ENCODE measurements around the gene NR6A1.

The NR6A1 gene

DNA sequence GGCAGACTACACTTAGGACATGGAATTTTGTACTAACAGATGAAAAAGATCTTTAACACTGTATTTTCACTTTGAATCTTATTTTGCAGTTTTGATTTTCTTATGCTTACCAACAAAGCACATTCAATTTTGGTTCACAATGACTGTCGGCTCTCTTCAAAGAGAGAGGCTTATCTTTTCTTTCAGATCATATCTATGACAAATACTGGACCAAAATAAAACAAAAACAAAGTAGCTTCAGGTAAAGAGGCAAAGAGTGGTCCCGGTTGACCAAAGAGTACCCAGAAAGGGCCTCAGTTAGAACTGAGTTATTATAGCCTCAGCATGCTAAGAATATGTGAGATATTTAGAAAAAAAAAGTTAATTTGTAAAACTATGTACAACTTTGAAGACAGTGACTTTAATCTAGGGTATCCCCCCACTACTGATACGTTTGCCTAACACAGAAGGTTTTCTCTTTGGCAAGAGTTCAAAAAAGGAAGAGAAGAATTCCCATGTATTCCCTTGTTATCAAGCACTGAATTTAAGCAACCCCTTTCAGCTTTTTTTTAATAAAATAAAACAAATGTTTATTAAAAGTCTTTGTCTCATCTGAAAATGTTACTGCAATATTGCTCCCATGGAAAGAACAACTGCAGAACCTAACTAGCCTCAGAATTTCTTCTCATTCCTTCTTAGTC lies 50.5 kb downstream of the NR6A1 start:
- no peak for DNase-seq

DNA sequence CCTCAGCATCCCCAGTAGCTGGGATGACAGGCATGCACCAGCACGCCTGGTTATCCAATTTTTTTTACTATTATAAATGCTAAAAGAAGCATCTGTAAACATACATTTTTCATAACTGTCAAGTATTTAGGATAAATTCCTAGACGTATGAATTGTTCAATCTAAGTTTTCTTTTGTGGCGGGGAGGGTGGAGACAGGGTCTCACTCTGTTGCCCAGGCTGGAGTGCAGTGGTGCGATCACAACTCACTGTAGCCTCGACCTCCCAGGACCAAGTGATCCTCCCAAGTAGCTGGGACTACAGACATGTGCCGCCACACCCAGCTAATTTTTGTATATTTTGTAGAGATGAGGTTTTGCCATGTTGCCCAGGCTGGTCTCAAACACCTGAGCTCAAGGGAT lies 52.2 kb downstream of the NR6A1 start:
- no peak for DNase-seq

DNA sequence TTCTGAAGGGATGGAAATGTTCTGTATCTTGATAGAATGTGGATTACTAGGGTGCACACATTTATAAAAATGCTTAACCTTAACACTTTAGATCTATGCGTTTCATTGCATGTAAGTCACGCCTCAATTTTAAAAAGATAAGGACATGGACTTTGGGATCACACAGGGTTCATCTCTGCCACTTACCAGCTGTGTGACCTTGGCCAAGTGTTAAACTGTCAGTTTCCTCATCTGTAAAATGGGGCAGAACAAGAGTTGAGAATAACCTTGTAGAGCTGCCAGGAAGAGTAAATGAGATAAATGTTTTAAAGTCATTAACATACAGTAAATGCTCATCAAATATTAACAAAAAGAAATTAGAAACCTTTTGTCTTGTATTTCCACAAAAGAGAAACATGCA lies 53.5 kb downstream of the NR6A1 start:
- no peak for DNase-seq

DNA sequence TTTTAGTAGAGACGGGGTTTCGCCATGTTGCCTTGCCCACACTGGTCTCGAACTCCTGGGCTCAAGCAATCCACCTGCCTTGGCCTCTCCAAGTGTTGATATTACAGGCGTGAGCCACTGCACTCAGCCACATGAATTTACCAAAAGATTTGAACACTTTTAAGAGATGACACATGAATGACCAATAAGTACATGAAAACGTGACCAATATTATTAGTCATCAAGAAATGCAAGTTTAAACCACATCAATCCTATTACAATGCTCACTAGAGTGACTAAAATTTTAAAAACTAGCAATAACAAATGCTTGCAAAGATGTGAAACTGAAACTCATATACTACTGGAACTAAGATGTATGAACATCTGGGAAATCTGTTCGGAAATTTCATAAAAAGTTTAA lies 54.3 kb downstream of the NR6A1 start:
- DNase-seq, result no peak

DNA sequence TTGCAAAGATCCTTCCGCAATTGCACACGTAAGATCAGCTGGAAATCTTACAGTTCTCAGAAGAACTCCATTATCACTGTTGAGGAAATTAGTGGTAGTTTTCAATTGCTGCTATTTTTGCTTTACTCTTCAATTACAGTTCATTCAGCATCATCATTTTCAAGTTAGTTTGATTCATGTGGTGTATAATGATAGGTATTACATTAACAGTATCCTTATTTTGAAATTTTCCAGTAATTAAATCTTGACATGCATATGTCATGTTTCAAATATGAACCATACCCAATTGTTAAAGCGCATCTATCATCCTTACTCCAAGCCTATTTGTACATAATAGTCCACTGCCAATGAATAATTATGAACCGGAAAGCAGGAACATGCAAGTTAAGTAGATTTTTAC lies 60.3 kb downstream of the NR6A1 start:
- DNase-seq, result no peak

DNA sequence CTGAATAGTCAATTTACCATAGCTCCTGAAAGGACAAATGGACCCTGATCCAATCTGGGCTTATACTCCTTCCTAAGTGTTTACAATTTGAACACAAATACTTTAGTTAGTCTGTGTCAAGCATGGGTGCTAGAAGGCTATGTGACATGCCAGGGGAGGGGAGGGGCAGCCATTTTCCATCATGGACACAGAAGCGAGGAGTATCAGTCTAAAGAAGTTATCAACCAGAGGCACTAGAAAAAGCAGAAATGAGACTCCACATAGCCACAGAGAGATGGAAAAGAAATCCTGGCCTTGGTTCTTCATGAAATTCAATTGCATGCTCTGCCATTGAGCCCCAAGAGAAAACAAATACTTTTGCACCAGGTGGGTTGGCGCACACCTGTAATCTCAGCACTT lies 61.8 kb downstream of the NR6A1 start:
- no peak for DNase-seq

DNA sequence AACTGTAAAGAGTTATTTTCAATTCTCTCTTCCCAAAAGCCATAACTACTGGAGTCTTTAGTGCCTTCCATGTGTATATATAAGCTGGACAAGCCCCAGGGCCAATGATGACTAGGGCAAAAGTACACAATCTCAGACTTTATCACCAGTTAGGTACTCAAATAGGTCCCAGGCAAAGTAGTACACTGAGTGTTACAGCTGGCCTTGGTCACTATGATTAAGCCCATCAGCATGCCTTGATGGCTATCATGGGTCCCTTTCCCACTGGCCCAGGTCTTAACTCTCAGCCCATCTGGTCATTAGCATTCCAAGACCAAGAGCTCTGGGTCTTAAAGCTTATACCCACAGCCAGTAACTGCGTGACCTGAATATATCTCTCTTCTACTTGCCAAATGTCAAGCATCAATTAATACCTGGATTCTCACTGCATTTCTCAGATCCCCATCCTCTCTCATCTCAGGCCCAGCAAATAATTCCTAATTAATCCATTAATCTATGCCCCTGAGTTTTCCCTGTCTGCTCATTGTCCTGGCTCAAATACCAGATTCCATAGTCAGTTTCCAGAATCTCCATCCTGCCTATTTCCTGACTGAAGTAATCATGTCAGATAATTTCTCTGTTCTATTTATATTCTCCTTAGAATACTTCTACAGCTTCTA lies 62.3 kb downstream of the NR6A1 start:
- DNase-seq, result no peak

DNA sequence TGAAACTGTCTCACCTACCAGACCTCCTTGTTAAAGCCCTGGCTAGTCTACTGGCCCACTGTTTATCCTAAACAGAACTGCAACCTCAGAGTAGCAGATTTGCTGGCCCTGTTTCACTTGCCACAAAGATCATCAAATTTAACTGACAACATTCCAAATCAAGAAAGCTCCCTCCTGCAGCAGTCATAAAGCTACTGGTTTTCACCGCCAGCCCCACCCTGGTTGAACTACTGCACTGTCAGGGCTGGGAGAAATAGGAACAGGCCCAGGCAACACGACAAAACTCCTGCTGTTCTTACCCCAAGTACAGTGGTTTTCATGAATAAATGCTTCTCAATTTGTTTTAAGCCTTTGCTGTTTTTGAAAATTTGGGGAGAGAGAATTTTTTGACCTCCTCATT lies 63.0 kb downstream of the NR6A1 start:
- no peak for DNase-seq

DNA sequence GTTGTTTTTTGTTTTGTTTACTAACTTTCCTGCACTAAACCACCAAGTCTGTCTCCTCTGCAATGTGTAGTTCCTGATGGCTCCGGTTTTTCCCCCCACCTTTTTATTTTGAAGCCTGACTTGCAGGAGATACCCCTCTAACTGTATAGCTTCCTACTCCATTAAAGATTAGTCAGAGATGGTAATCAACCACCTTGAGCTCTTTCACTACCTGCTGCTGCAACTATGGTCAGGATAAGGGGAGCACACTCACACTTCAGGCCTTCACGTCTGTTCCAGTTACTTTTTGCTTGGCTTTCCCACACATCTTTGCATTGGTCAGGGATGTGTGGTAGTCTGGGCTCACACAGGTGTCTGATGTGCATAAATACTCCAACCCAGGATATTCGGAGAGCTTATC lies 63.4 kb downstream of the NR6A1 start:
- no peak for DNase-seq

DNA sequence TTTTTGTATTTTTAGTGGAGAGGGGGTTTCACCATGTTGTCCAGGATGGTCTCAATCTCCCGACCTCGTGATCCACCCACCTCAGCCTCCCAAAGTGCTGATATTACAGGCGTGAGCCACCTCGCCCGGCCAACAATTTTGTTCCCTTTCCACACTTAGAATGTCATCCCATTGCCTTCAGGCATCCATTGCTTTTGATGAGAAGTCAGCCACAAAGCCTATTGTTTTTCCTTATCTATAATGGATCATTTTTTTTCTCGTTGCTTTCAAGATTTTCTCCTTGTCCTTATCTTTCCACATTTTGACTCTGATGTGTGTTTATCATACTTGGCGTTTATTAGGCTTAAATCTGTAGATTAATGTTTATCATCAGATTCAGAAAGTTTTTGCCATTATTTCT lies 64.4 kb downstream of the NR6A1 start:
- no peak for DNase-seq

DNA sequence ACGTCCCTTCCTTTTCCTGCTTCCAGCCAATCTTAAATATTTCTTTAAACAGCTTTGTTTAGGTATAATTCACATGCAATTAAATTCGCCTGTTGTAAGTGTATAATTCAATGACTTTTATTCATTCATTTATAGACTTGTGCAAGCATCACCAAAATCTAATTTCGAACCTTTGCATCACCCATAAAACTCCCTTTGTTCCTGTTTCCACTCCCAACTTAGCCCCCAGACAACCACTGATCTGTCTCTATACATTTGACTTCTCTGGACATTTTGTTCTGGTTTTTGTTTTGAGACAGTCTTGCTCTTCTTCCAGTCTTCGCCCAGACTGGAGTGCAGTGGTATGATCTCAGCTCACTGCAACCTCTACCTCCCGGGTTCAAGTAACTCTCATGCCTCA lies 71.5 kb downstream of the NR6A1 start:
- DNase-seq, result no peak

DNA sequence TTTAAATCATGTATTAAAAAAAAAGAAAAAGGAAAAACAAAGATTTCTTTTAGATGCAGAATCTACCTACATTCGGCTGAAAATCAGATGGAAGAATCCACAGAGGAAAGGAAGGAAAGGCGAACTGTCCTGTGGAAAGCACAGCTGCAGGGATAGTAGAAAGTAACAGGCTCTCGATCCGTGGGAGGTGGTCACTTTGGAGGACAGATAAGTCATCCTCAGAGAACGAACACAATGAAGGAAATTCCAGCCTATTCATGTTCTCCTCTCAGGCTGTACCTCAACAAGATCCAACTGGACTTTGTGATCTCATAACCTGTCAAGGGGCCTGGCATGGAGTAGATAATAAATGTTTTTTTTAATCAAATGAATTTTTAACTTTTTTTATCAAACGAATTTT lies 72.8 kb downstream of the NR6A1 start:
- DNase-seq, result no peak

DNA sequence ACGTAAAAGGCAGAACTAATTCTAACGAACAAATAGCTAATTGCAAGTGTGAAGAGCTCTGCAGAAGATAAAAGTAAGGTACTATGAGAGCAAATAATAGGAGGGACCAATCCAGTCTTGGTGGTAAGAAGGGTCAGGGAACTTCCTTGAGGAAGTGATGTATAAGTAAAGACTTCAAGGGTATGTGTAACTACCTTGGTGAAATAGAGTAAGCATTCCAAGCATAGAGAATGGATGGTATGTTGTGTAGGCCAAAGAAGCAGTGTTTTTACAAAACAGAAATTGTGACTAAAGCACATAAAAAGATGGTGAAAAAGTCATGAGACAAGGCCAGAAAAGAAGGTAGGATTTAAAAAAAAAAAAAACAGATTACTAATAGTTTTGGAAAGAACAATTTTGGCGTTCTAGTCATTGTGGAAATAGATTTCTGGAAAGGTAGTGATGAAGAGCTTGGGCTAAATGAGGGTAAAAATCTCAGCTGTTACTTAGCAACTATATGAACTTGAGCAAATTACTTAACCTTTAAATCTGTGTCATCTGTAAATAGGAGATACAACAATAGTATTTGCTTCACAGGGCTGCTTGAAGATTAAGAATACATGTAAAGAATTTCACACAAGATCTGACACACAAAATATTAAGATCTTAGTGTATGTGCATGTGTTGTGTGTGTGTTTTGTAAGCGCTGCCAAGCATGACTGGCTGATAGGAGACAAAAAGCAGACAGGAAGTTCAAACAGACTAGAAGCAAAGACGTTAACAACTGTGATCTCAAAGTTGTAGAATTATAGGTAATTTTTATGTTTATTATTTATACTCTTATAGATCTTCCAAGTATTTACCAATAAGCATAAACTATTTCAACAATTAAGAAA lies 73.5 kb downstream of the NR6A1 start:
- no peak for DNase-seq

DNA sequence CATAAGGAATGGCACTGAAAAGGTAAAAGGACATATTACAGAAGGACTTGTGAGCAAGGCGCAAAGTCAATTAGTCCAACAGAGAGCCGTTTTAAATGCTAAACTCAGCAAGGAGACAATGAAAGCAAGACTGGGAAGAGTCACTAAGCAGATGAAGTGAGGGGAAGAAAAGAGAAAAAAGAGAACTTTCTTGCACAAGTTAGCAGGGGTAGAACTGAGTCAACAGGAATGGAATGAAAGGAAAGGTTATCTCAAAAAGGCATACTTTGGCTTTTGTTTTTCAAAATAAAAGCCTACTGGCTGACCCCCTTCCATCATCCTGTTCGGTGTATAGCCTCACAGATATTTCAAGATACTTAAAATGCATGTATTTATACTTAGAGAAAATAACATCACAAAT lies 75.0 kb downstream of the NR6A1 start:
- no peak for DNase-seq

DNA sequence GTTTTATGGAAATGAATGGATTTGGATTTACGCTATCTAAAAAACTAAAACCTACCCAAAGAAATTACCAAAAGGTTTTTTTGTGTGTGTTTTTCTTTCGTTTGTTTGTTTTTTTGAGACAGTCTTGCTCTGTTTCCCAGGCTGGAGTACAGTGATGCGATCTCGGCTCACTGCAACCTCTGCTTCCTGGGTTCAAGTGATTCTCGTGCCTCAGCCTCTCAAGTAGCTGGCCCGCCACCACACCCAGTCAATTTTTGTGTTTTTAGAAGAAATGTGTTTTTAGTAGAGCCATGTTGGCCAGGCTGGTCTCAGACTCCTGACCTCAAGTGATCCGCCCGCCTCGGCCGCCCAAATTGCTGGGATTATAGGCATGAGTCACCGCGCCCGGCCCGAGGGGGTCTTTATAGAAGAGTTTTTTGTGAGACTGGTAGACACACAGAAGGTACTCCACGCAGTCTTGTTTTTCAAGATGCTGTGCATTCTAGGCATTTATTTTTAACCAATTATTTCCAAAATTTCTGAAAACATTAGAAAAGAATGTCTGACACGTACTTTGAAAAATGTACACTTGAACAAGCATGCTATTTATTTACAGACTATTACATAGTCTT lies 75.7 kb downstream of the NR6A1 start:
- no peak for DNase-seq

DNA sequence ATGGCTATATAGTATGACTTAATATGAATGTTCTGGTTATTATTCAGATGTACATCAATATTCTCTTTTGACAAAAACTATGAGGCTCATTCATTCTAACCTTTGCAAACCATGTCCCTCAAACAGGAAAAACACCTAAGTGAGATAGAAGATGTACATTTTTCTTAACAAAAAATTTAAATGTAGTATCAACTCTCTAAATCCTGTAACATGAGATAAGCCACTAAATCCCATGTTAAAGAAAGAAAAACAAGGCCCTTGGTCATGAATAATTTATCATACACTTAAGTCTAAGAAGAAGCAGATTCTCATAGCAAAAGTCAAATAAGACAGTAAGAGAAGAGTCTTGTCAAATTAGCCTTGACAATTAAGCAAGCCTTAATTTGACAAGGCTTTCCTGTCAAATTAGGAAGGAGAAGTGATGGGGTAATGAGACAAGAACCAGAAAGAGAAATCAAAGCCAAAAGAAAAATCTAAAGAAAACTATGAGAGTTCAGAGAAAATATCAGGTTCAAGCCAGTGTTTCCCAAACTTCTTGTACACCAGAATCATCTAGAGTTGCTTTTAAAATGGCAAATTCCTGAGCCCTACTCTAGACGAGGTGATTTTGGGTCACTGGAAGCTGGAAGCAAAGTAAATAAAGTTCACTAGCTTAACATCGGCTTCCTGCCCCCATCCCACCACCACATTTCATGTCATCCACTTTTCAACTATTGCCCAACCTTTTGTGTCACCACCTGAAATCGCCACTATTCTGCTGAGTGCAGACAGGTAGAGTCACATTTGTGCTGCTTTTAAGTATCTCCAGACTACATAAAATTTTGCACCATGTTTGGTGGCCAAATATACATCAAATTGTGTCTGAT lies 76.5 kb downstream of the NR6A1 start:
- no peak for DNase-seq

DNA sequence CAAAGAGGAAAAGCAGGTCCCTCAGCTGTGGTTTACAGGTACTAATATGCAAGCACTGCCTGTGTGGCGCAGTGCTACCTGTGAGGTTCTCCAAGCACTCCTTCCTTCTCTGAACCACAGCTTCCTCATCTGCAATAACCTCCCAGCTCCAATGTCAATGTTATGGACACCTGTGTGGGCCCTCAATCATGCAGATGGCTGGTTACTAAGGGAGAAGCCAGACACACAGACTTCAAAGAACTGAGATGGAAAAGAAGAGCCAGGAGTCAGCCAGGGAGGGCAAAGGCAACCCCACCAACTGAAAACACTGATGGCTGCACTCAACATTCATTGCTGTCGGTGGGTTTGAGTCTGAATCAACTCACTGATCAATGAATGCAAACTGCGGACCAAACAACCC lies 77.7 kb downstream of the NR6A1 start:
- DNase-seq, result no peak

DNA sequence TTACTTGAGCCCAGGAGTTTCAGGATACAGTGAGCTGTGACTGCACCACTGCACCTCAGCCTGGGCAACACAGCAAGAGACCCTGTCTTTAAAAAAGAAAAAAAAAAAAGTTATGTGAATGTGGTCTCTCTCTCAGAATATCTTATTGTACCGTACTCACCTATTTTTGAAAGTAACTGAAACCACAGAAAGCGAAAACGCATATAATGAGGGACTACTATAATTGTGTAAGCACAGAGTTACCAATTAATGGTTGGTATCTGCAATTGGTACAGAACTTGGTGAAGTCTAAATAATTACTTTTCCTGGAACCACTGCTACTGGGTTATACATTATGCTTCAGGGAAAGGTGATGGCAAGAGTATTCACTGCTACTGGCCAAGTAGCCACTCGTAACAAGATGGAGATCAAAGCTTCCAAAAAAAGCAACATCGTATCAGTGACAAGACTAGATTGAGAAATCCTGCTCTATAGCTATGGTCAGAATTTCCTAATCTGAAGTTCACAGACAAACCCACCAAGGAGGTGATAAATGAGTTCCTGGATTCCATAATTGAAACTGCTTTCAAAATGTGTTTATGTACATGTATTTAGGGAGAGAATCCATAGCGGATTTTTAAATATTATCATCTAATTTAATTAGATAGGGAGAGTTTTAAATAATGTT lies 82.7 kb downstream of the NR6A1 start:
- DNase-seq, result no peak

DNA sequence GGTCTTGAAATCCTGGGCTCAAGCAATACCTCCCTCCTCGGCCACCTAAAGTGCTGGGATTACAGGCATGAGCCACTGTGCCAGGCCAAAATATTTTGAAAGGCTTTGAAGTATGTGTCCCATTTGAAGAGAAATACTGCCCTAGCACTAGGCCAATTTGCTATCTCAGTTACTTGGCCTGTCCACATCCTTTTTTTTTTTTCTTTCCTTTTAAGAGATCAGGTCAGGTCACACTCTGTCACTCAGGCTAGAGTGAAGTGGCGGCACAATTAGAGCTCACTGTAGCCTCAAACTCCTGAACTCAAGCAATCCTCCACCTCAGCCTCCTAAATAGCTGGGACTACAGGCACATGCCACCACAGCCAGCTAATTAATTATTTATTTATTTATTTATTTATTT lies 84.2 kb downstream of the NR6A1 start:
- no peak for DNase-seq

DNA sequence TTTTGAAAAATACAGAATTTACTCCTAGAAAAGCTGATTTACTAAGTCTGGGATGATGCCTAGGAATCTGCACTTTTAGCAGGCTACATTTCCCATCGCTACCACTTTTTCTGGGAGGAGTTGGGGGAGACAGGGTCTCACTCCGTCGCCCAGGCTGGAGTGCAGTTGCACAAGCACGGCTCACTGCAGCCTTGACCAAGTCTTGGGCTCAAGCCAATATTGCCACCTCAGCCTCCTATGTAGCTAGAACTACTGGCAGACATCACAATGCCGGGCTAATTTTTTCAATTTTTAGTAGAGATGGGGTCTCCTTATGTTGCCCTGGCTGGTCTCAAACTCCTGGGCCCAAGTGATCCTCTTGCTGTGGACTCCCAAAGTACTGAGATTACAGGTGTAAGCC lies 85.9 kb downstream of the NR6A1 start:
- no peak for DNase-seq

DNA sequence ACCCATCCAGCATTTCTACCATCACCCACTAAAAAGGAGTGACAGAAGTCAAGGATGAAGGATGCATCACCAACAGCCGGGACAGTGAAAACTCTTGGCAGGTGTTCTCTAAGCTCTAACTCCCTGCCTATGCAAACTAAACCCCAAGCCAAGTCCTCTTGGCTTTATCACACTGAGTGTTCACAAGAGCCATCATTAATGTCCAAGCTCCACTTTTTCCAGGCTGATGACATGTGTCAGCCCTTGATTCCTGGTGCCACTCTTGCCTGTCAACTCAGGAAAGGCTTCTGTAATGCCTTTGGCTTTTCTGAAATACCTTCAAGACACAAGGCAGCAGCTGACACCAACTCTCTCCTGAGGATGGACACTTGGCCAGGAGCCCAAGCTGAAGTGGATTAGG lies 86.9 kb downstream of the NR6A1 start:
- no peak for DNase-seq

DNA sequence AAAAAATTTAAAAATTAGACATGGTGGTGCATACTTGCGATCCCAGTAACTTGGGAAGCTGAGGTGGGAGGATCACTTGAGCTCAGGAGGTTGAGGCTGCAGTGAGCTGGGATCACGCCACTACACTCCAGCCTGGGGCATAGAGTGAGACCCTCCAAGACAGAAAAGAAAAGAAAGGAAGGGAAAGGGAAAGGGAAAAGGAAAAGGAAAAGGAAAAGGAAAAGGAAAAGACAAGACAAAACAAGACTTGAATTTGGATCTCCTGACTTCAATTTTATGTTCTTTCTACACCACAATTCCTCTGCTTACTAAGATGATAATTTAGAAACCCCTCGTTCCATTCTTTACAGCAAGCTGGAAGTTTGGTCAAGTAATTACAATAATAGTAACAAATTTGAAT lies 88.1 kb downstream of the NR6A1 start:
- no peak for DNase-seq

Data from GDM1 (cell line).